Measurements from ENCODE around the gene TXNRD2. TPM values are rescaled to one million over a fixed set of nuclear protein-coding genes. Genes with fewer than 3 reads are reported as not detected.
A peak's percentile ranks its signal among the peaks of the same experiment; 100 is the strongest.

TXNRD2 gene
- total RNA-seq, 1 experiment from 2014 or later: 22.9 TPM

GRCh38 chr22:19879992-19880785 lies 61.4 kb downstream of the TXNRD2 start:
- Histone ChIP-seq H2BK15ac (ENCODE audit: low read depth, low read length) (no peak overlapping the region), H3K9me3 (ENCODE audit: control insufficient read depth, low read depth, low read length) (no peaks in the 10 kb centered on the region), H3K23me2 (ENCODE audit: insufficient read length, low read depth, low read length, poor library complexity, severe bottlenecking) (no peaks in the 10 kb centered on the region), H3K4ac (ENCODE audit: low read depth, low read length) (peak overlapping the region; percentile 76), H2AFZ (ENCODE audit: low read length) (no peak overlapping the region), H3K9ac (ENCODE audit: extremely low read depth, insufficient read length, low read length) (peak overlapping the region; percentile 29), H3K4me1 (ENCODE audit: insufficient read depth, low read length) (peaks cover 2% of the 10 kb centered on the region; the same call in 1 of the 2 replicates), H3K27ac (ENCODE audit: insufficient read length, low read depth, low read length) (no peak overlapping the region), H3K4me2 (ENCODE audit: insufficient read depth, insufficient read length, low read length) (no peak overlapping the region), H3K56ac (ENCODE audit: insufficient read length, low read depth, low read length) (no peak overlapping the region), H2AK5ac (ENCODE audit: insufficient read length, low read length) (peak overlapping the region; percentile 72), H3T11ph (ENCODE audit: low read length) (no peak overlapping the region), H3K79me1 (ENCODE audit: insufficient read depth, low read depth, low read length, poor library complexity, severe bottlenecking) (no peaks in the 10 kb centered on the region), H4K5ac (ENCODE audit: insufficient read length, low read depth, low read length) (peak overlapping the region; percentile 22), H3K27me3 (ENCODE audit: insufficient read depth, low read length) (no peaks in the 10 kb centered on the region), H2BK12ac (ENCODE audit: insufficient read length, low read depth, low read length) (peak overlapping the region; percentile 83), H3K14ac (ENCODE audit: insufficient read depth, low read length) (peak overlapping the region; percentile 93), H4K91ac (ENCODE audit: insufficient read length, low read depth, low read length) (peak overlapping the region; percentile 94), H2BK120ac (ENCODE audit: low read depth, low read length, poor library complexity, severe bottlenecking) (peak overlapping the region; percentile 56), H3K23ac (ENCODE audit: insufficient read length, low read depth, low read length) (no peak overlapping the region), H3K79me2 (ENCODE audit: insufficient read depth, low read length) (no peaks in the 10 kb centered on the region; the same call in 1 of the 2 replicates), H3K18ac (ENCODE audit: insufficient read length, low read depth, low read length) (peak overlapping the region; percentile 96), H2BK20ac (ENCODE audit: low read depth, low read length, poor library complexity, severe bottlenecking) (no peak overlapping the region), H2BK5ac (ENCODE audit: insufficient read length, low read length) (no peak overlapping the region), H4K20me1 (ENCODE audit: control insufficient read depth, insufficient read depth, insufficient read length) (no peaks in the 10 kb centered on the region), H4K8ac (replicated peaks; ENCODE audit: insufficient read length, low read depth, low read length) (peak overlapping the region; percentile 2)
- peak; percentile 46 for DNase-seq
- TF ChIP-seq CTCF (conservative IDR thresholded peaks at IDR 0.05): no peak
- peak overlapping the region; percentile 47 to 58; a peak in 4 of 5 replicates for H3K4me3 Mint-ChIP-seq
- H3K27me3 Mint-ChIP-seq (ENCODE audit: low read depth): no peaks in the 10 kb centered on the region
- H3K4me1 Mint-ChIP-seq: peaks cover 31% of the 10 kb centered on the region in 2 experiments
- no peaks in the 10 kb centered on the region for H3K9me3 Mint-ChIP-seq
- no peaks in the 10 kb centered on the region for H3K36me3 Mint-ChIP-seq (ENCODE audit: insufficient read depth in 1 of 3, low read depth in 3 of 3)
- no CpG with 5 or more reads among the region's 34 CpGs for WGBS (ENCODE audit: extremely low coverage, insufficient read length, low lambda C conversion rate)
- peak overlapping the region in 2 of 3 experiments; percentile 94 to 99; a peak in 4 of 7 replicates for H3K27ac Mint-ChIP-seq
